ENCODE data around the gene A3GALT2. TPM values are rescaled to one million over a fixed set of nuclear protein-coding genes. Genes with fewer than 3 reads are reported as not detected.
A peak's percentile ranks its signal among the peaks of the same experiment; 100 is the strongest.

Gene A3GALT2
- total and polyA plus RNA-seq, 2 experiments from 2014 or later: not detected

DNA sequence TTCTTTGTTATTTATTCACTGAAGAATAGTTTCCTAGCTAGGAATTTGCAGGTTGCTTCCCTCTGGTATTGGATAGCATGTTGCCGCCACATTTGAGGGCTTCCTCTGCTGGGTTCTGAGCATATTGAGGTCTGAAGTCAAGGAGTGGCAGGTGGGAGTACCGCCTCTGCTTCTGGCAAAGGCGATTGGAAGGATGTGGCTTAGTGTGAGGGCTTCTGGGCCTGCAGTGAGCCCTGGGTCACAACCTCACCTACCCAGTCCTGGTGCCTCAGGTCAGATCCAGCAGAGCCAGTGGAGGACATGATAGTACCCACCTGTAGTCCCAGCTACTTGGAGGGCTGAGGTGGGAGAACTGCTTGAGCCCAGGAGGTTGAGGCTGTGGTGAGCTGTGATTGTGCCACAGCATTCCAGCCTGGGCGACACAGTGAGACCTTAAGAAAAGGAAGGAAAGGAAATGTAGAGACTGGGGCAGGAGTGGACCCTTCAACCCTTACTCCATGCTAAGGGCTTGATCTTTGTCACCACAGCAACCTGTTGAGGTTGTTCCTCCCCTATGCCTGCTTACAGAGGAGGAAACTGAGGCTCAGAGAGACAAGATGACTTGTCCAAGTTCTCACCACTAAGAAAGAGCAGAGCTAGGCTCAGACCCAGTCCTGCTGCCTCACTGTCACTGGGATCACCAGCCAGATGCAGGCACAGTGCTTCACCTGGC lies 22.8 kb downstream of the A3GALT2 start:
- H3K4me2 ChIP-seq (ENCODE audit: unreplicated experiment): no peak overlapping the region
- H3K4me1 ChIP-seq (ENCODE audit: insufficient read depth): peaks cover 12% of the 10 kb centered on the region
- TF ChIP-seq EZH2phosphoT487 (IDR thresholded peaks at IDR 0.05; ENCODE audit: insufficient read depth, low read depth) (no peak), EZH2 (IDR thresholded peaks at IDR 0.05; ENCODE audit: insufficient read depth, poor library complexity, severe bottlenecking) (no peak)
- in situ Hi-C loops (cut with MboI): loop anchor here (5.0 to 25.0 kb wide), 2 partner anchors 69 to 164 kb away; partner anchors contain the start of gene ZSCAN20
- no peak overlapping the region for H3K9ac ChIP-seq
- H3K4me3 ChIP-seq: no peak overlapping the region
- no peak for DNase-seq
- no peaks in the 10 kb centered on the region for H3K9me3 ChIP-seq (ENCODE audit: low read depth)
- H3K36me3 ChIP-seq (ENCODE audit: low read depth): no peaks in the 10 kb centered on the region
- no peaks in the 10 kb centered on the region for H3F3A ChIP-seq (ENCODE audit: insufficient read depth)
- no peaks in the 10 kb centered on the region for H3K79me2 ChIP-seq (ENCODE audit: insufficient read depth)
- no peaks in the 10 kb centered on the region for H3K27me3 ChIP-seq (replicated peaks; ENCODE audit: insufficient read depth)
- H3K27ac ChIP-seq: no peak overlapping the region
- H2AFZ ChIP-seq: no peak overlapping the region
- H3K9me2 ChIP-seq (ENCODE audit: insufficient read depth): no peaks in the 10 kb centered on the region
- 86 to 97% methylated on average over 4 of the region's 4 CpGs for WGBS, 2 experiments (ENCODE audit: low coverage in 1 of 2, low lambda C conversion rate in 2 of 2, missing lambda C conversion rate in 2 of 2)
- no peaks in the 10 kb centered on the region for H4K20me1 ChIP-seq (ENCODE audit: insufficient read depth)

DNA sequence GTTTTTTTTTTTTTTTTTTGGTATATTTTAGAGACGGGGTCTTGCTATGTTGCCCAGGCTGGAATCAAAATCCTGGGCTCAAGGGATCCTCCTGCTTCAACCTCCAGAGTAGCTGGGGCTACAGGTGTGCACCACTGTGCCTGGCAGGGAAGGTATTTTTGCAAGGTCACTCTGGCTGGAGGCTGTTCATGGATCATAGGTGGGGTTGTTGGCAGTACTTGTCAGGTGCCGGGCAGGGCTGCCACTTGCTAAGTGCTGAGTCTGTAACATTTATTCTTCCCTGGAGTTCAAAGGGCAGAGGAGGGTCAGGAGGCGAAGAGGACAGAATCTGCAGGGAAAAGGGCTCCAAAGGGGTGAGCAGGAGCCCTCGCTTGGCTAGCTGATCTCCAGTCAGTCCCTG lies 24.1 kb downstream of the A3GALT2 start:
- 82 to 86% methylated on average over 4 of the region's 4 CpGs for WGBS, 2 experiments (ENCODE audit: low coverage in 1 of 2, low lambda C conversion rate in 2 of 2, missing lambda C conversion rate in 2 of 2)
- no peaks in the 10 kb centered on the region for H3K36me3 ChIP-seq (ENCODE audit: low read depth)
- in situ Hi-C loops (cut with MboI): loop anchor here (5.0 to 25.0 kb wide), 2 partner anchors 70 to 165 kb away; partner anchors contain the start of gene ZSCAN20

DNA sequence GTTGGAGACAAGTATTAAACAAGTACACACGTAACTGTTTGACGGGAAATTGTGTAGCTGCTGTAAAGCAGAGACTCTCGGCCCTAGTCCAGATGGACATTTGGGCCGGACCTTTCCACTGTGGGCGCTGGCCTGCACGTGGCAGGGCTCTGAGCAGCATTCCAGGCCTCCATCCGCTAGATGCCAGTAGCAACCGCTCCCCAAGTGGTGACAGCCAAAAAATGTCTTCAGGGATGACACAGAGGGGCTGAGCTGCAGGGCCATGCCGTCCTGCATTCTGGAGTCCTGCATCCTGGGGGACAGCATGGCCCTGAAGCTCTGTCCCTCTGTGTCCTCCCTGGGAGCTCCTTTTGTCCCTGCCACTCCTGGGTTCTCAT lies 24.8 kb downstream of the A3GALT2 start:
- H3F3A ChIP-seq (ENCODE audit: insufficient read depth): no peaks in the 10 kb centered on the region
- no peak for DNase-seq
- no peaks in the 10 kb centered on the region for H3K9me3 ChIP-seq (ENCODE audit: low read depth)
- H3K4me1 ChIP-seq (ENCODE audit: insufficient read depth): peaks cover 9% of the 10 kb centered on the region
- no peaks in the 10 kb centered on the region for H3K27me3 ChIP-seq (replicated peaks; ENCODE audit: insufficient read depth)
- WGBS, 2 experiments (ENCODE audit: low coverage in 1 of 2, low lambda C conversion rate in 2 of 2, missing lambda C conversion rate in 2 of 2): 64 to 65% methylated on average over 9 of the region's 9 CpGs
- in situ Hi-C loops (cut with MboI): loop anchor here (5.0 to 25.0 kb wide), 2 partner anchors 71 to 166 kb away; partner anchors contain the start of gene ZSCAN20
- no peaks in the 10 kb centered on the region for H3K36me3 ChIP-seq (ENCODE audit: low read depth)
- TF ChIP-seq EZH2 (IDR thresholded peaks at IDR 0.05; ENCODE audit: insufficient read depth, poor library complexity, severe bottlenecking): no peak
- no peak for TF ChIP-seq EZH2phosphoT487 (IDR thresholded peaks at IDR 0.05; ENCODE audit: insufficient read depth, low read depth)
- H4K20me1 ChIP-seq (ENCODE audit: insufficient read depth): no peaks in the 10 kb centered on the region
- H3K9ac ChIP-seq: no peak overlapping the region
- no peaks in the 10 kb centered on the region for H3K79me2 ChIP-seq (ENCODE audit: insufficient read depth)
- H2AFZ ChIP-seq: no peak overlapping the region
- no peak overlapping the region for H3K4me3 ChIP-seq
- no peaks in the 10 kb centered on the region for H3K9me2 ChIP-seq (ENCODE audit: insufficient read depth)
- no peak overlapping the region for H3K27ac ChIP-seq
- no peak overlapping the region for H3K4me2 ChIP-seq (ENCODE audit: unreplicated experiment)

More for the DNA sequence above, 24.1 kb downstream of the A3GALT2 start:
- H3K4me3 ChIP-seq: no peak overlapping the region
- no peaks in the 10 kb centered on the region for H3K27me3 ChIP-seq (replicated peaks; ENCODE audit: insufficient read depth)
- H3F3A ChIP-seq (ENCODE audit: insufficient read depth): no peaks in the 10 kb centered on the region
- no peak overlapping the region for H3K4me2 ChIP-seq (ENCODE audit: unreplicated experiment)
- H4K20me1 ChIP-seq (ENCODE audit: insufficient read depth): no peaks in the 10 kb centered on the region
- H3K9ac ChIP-seq: no peak overlapping the region
- no peaks in the 10 kb centered on the region for H3K9me2 ChIP-seq (ENCODE audit: insufficient read depth)
- TF ChIP-seq EZH2phosphoT487 (IDR thresholded peaks at IDR 0.05; ENCODE audit: insufficient read depth, low read depth) (no peak), EZH2 (IDR thresholded peaks at IDR 0.05; ENCODE audit: insufficient read depth, poor library complexity, severe bottlenecking) (no peak)
- H3K79me2 ChIP-seq (ENCODE audit: insufficient read depth): no peaks in the 10 kb centered on the region
- DNase-seq: no peak
- H3K27ac ChIP-seq: no peak overlapping the region
- no peak overlapping the region for H2AFZ ChIP-seq
- H3K4me1 ChIP-seq (ENCODE audit: insufficient read depth): peaks cover 12% of the 10 kb centered on the region
- no peaks in the 10 kb centered on the region for H3K9me3 ChIP-seq (ENCODE audit: low read depth)

DNA sequence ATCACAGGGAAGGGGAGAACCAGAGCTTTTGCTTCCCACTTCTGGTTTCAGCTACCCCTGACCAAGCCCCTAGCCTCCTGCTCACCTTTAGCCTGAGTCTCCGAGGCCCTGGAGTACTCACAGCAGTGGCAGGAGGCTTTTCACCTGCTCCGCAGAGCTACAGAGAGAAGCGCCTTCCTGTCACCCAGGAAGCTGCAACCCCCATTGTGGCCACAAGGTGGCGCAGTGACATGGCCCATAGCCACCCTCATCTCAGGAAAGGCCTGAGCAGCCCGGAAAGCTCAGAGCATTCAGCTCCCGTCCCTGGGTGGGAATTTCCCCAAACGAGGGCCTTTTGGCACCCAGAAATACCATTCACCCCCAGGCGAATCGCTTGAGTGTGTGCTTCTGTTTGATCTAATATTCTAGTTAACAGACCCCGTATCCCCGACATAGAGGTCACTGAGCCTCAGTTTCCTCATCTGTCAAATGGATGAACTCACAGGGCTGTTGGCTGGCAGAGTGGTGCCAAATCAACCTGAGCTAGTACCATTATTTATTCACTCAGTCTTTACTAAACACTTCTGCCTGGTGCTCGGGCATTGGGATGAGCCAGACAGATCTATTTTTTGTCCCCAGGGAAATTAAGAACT lies 25.3 kb downstream of the A3GALT2 start:
- H2AFZ ChIP-seq: no peak overlapping the region
- H3K27me3 ChIP-seq (replicated peaks; ENCODE audit: insufficient read depth): no peaks in the 10 kb centered on the region
- no peak overlapping the region for H3K27ac ChIP-seq
- no peaks in the 10 kb centered on the region for H3F3A ChIP-seq (ENCODE audit: insufficient read depth)
- H4K20me1 ChIP-seq (ENCODE audit: insufficient read depth): no peaks in the 10 kb centered on the region
- H3K4me2 ChIP-seq (ENCODE audit: unreplicated experiment): no peak overlapping the region
- DNase-seq: peak; percentile 85
- WGBS, 2 experiments (ENCODE audit: low coverage in 1 of 2, low lambda C conversion rate in 2 of 2, missing lambda C conversion rate in 2 of 2): 12 to 15% methylated on average over 12 of the region's 12 CpGs
- H3K4me3 ChIP-seq: no peak overlapping the region
- H3K9me3 ChIP-seq (ENCODE audit: low read depth): no peaks in the 10 kb centered on the region
- H3K4me1 ChIP-seq (ENCODE audit: insufficient read depth): peaks cover 3% of the 10 kb centered on the region
- in situ Hi-C loops (cut with MboI): loop anchor here (5.0 to 25.0 kb wide), 2 partner anchors 72 to 167 kb away; partner anchors contain the start of gene ZSCAN20
- no peaks in the 10 kb centered on the region for H3K36me3 ChIP-seq (ENCODE audit: low read depth)
- no peak overlapping the region for H3K9ac ChIP-seq
- H3K79me2 ChIP-seq (ENCODE audit: insufficient read depth): no peaks in the 10 kb centered on the region
- no peaks in the 10 kb centered on the region for H3K9me2 ChIP-seq (ENCODE audit: insufficient read depth)
- TF ChIP-seq EZH2 (IDR thresholded peaks at IDR 0.05; ENCODE audit: insufficient read depth, poor library complexity, severe bottlenecking): no peak
- TF ChIP-seq EZH2phosphoT487 (IDR thresholded peaks at IDR 0.05; ENCODE audit: insufficient read depth, low read depth): no peak
